ENCODE data around the gene ZNF620. TPM values are rescaled to one million over a fixed set of nuclear protein-coding genes. Genes with fewer than 3 reads are reported as not detected.

Gene ZNF620
- polyA plus RNA-seq, 1 donor (not counting 4 experiments of a cell fraction or from before 2014, with no cell fraction given): 0.35 TPM

- TF ChIP-seq EZH2 (IDR thresholded peaks at IDR 0.05; ENCODE audit: low read length) (no peak), CTCF (optimal IDR thresholded peaks at IDR 0.05 in 1 of 3, IDR thresholded peaks at IDR 0.05 in 1 of 3, conservative IDR thresholded peaks at IDR 0.05 in 1 of 3; ENCODE audit: extremely low read depth in 1 of 3, insufficient read depth in 2 of 3, low read length in 3 of 3) (no peak)
- peak overlapping the region; percentile 86 for H2AFZ ChIP-seq (ENCODE audit: control insufficient read depth, low read length)
- no peaks in the 10 kb centered on the region for H4K20me1 ChIP-seq (ENCODE audit: control insufficient read depth, extremely low read depth, insufficient read depth, low read length)
- no peaks in the 10 kb centered on the region for H3K27me3 ChIP-seq (ENCODE audit: control insufficient read depth, extremely low read depth, insufficient read depth, low read length)
- H3K9me1 ChIP-seq (ENCODE audit: control insufficient read depth, extremely low read depth, insufficient read depth, low read length): no peaks in the 10 kb centered on the region
- H3K4me3 ChIP-seq (ENCODE audit: control insufficient read depth in 2 of 3, extremely low read depth in 1 of 3, insufficient read depth in 2 of 3, low read depth in 1 of 3, low read length in 3 of 3): peak overlapping the region; percentile 75 to 85 (median 85)
- peaks cover 9% of the 10 kb centered on the region for H3K4me1 ChIP-seq (ENCODE audit: control insufficient read depth, extremely low read depth, insufficient read depth, low read length)
- dilution Hi-C loops (cut with MboI; ENCODE audit: extremely low pct_ligation_motif_present, low sequenced_read_pairs): no loop called here
- H3K9ac ChIP-seq (ENCODE audit: control insufficient read depth, extremely low read depth, insufficient read depth, low read length): peak overlapping the region; percentile 86
- peak overlapping the region; percentile 83 for H3K4me2 ChIP-seq (ENCODE audit: control insufficient read depth, extremely low read depth, insufficient read depth, low read depth, low read length)
- H3K9me3 ChIP-seq (ENCODE audit: control insufficient read depth, low read depth, low read length): no peaks in the 10 kb centered on the region
- no peaks in the 10 kb centered on the region for H3K79me2 ChIP-seq (ENCODE audit: control insufficient read depth, insufficient read depth, low read length)
- DNase-seq (ENCODE audit: low read depth, low spot score) (no peak), FAIRE-seq (no peak)
- peak overlapping the region; percentile 79 for H3K27ac ChIP-seq (ENCODE audit: control insufficient read depth, insufficient read depth, low read length)
- peaks cover 0 to 2% of the 10 kb centered on the region in 2 experiments for H3K36me3 ChIP-seq (ENCODE audit: control insufficient read depth in 2 of 2, extremely low read depth in 1 of 2, insufficient read depth in 2 of 2, low read length in 2 of 2)
Observed at GRCh38 chr3:40524222-40524567, 18.4 kb downstream of the ZNF620 start.

- Histone ChIP-seq H3K9ac (ENCODE audit: control insufficient read depth, extremely low read depth, insufficient read depth, low read length) (peak within 1 kb of the TSS; percentile 86), H4K20me1 (ENCODE audit: control insufficient read depth, extremely low read depth, insufficient read depth, low read length) (no peaks in the 10 kb centered on the region), H3K4me1 (ENCODE audit: control insufficient read depth, extremely low read depth, insufficient read depth, low read length) (peaks cover 9% of the 10 kb centered on the region), H3K27me3 (ENCODE audit: control insufficient read depth, extremely low read depth, insufficient read depth, low read length) (no peaks in the 10 kb centered on the region), H3K4me3 (ENCODE audit: control insufficient read depth in 2 of 3, extremely low read depth in 1 of 3, insufficient read depth in 2 of 3, low read depth in 1 of 3, low read length in 3 of 3) (peak within 1 kb of the TSS; percentile 75 to 85 (median 85)), H3K9me3 (ENCODE audit: control insufficient read depth, low read depth, low read length) (no peaks in the 10 kb centered on the region), H3K27ac (ENCODE audit: control insufficient read depth, insufficient read depth, low read length) (peak within 1 kb of the TSS; percentile 79), H3K79me2 (ENCODE audit: control insufficient read depth, insufficient read depth, low read length) (no peaks in the 10 kb centered on the region), H2AFZ (ENCODE audit: control insufficient read depth, low read length) (peak within 1 kb of the TSS; percentile 86), H3K9me1 (ENCODE audit: control insufficient read depth, extremely low read depth, insufficient read depth, low read length) (no peaks in the 10 kb centered on the region), H3K36me3 (ENCODE audit: control insufficient read depth in 2 of 2, extremely low read depth in 1 of 2, insufficient read depth in 2 of 2, low read length in 2 of 2) (peaks cover 0 to 2% of the 10 kb centered on the region in 2 experiments), H3K4me2 (ENCODE audit: control insufficient read depth, extremely low read depth, insufficient read depth, low read depth, low read length) (peak within 1 kb of the TSS; percentile 83)
- dilution Hi-C loops (cut with MboI; ENCODE audit: extremely low pct_ligation_motif_present, low sequenced_read_pairs): no loop called here
- no peak for TF ChIP-seq EZH2 (IDR thresholded peaks at IDR 0.05; ENCODE audit: low read length)
- peak in 1 of 3 experiments; percentile 20 for TF ChIP-seq CTCF (optimal IDR thresholded peaks at IDR 0.05 in 1 of 3, IDR thresholded peaks at IDR 0.05 in 1 of 3, conservative IDR thresholded peaks at IDR 0.05 in 1 of 3; ENCODE audit: extremely low read depth in 1 of 3, insufficient read depth in 2 of 3, low read length in 3 of 3)
- FAIRE-seq (no peak), DNase-seq (ENCODE audit: low read depth, low spot score) (peak; percentile 32)
Observed at GRCh38 chr3:40524568-40525285, 18.9 kb downstream of the ZNF620 start, which contains the start of gene ZNF621. Gene ZNF621, plus strand, starts transcription at chr3:40524960. Its CDS starts 881 bp downstream, at chr3:40525841.
